Nephron (organoid): ENCODE data around the gene CMTM4.

Experiments used
- H3K27ac Mint-ChIP-seq, 3 experiments: 2 replicates each; pipeline ENCODE4 v1.8.0; 2020; ENCODE audit warnings: mixed read lengths in 3 of 3, mild to moderate bottlenecking in 2 of 3, moderate library complexity in 1 of 3
- H3K27me3 Mint-ChIP-seq: 2 replicates; pipeline ENCODE4 v1.8.0; 2021; ENCODE audit warnings: low read depth, mild to moderate bottlenecking, moderate library complexity, mixed read lengths
- H3K36me3 Mint-ChIP-seq: 2 replicates; pipeline ENCODE4 v1.8.0; 2020; ENCODE audit warnings: low read depth, mixed read lengths
- H3K4me1 Mint-ChIP-seq: 2 replicates; pipeline ENCODE4 v1.8.0; 2020; ENCODE audit warnings: mixed read lengths
- H3K4me3 Mint-ChIP-seq, 3 experiments: 2 replicates each; pipeline ENCODE4 v1.8.0; 2020; ENCODE audit warnings: mild to moderate bottlenecking in 3 of 3, mixed read lengths in 3 of 3, moderate library complexity in 2 of 3
- H3K9me3 Mint-ChIP-seq: 2 replicates; pipeline ENCODE4 v1.8.0; 2020; ENCODE audit warnings: mixed read lengths
- CTCF ChIP-seq, 3 experiments: fragments of 200-600 bp; sonication (generic); IDR thresholded peaks; one replicate each; pipeline ENCODE4 v1.5.0; 2021; ENCODE audit warnings: antibody characterized with exemption in 3 of 3; ENCODE audit not compliant: unreplicated experiment in 3 of 3

Gene CMTM4

GRCh38 chr16:66621973-66622372 is 74.6 kb downstream of the CMTM4 start:
- H3K4me1 Mint-ChIP-seq: peaks cover 55% of the 10 kb centered on the region
- H3K36me3 Mint-ChIP-seq: peaks cover 12% of the 10 kb centered on the region
- TF ChIP-seq CTCF (IDR thresholded peaks at IDR 0.05; ENCODE audit: unreplicated experiment in 3 of 3): no peak
- peak overlapping the region; percentile 25 to 63 (median 48) for H3K27ac Mint-ChIP-seq
- no peaks in the 10 kb centered on the region for H3K27me3 Mint-ChIP-seq
- H3K4me3 Mint-ChIP-seq: no peak overlapping the region
- H3K9me3 Mint-ChIP-seq: no peaks in the 10 kb centered on the region

DNA sequence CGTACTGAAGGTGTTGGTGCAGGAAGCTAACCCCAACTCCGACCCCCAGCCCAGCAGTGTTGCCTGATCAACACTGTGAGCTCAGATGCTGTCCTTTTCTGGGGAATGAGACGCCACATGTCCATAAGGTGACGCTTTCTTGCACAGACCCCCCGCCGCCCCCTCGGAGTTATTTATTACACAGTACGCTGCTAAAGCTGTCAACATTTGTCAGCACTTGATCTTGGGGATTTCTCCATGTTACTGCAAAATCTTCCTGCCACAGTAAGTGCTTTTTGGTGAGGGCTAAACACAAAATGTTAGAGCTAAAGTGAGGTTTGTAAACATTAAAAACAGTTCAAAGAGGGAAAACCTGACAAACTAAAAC is 76.1 kb downstream of the CMTM4 start:
- no peaks in the 10 kb centered on the region for H3K27me3 Mint-ChIP-seq
- no peak overlapping the region for H3K4me3 Mint-ChIP-seq
- peaks cover 58% of the 10 kb centered on the region for H3K4me1 Mint-ChIP-seq
- H3K9me3 Mint-ChIP-seq: no peaks in the 10 kb centered on the region
- TF ChIP-seq CTCF (IDR thresholded peaks at IDR 0.05; ENCODE audit: unreplicated experiment in 3 of 3): no peak
- peaks cover 14% of the 10 kb centered on the region for H3K36me3 Mint-ChIP-seq
- H3K27ac Mint-ChIP-seq: peak overlapping the region in 1 of 3 experiments; percentile 51

GRCh38 chr16:66619534-66620428 is 76.8 kb downstream of the CMTM4 start:
- Mint-ChIP-seq H3K9me3 (no peaks in the 10 kb centered on the region), H3K36me3 (peaks cover 20% of the 10 kb centered on the region), H3K4me1 (peaks cover 58% of the 10 kb centered on the region), H3K27me3 (no peaks in the 10 kb centered on the region), H3K27ac (peak overlapping the region; percentile 45 to 78 (median 51)), H3K4me3 (peak overlapping the region in 1 of 3 experiments; percentile 29)
- no peak for TF ChIP-seq CTCF (IDR thresholded peaks at IDR 0.05; ENCODE audit: unreplicated experiment in 3 of 3)

- Mint-ChIP-seq H3K9me3 (no peaks in the 10 kb centered on the region), H3K4me1 (peaks cover 56% of the 10 kb centered on the region), H3K27me3 (no peaks in the 10 kb centered on the region), H3K36me3 (peaks cover 28% of the 10 kb centered on the region), H3K4me3 (no peak overlapping the region), H3K27ac (peak overlapping the region; percentile 45 to 78 (median 51))
- no peak for TF ChIP-seq CTCF (IDR thresholded peaks at IDR 0.05; ENCODE audit: unreplicated experiment in 3 of 3)
Observed at GRCh38 chr16:66618588-66619375, 77.8 kb downstream of the CMTM4 start.

DNA sequence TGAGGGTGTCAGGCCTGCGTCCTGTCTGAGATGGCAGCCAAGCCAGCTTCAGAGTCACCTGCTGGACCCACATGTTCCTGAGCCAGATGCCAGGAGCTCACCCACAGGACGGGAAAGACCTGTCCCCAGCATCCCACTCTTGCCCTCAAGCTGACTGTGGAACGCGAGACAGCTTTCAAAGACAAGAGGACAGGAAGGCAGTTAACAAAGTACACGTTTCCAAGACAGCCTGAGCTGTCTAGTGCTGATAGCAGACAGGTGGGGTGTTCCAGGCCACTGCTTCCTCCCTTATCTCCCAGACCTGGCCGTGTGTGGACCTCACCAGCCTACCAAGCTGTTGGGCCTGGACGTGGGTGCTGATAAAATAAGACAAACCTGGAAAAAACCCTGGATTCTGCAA is 78.8 kb downstream of the CMTM4 start:
- no peaks in the 10 kb centered on the region for H3K27me3 Mint-ChIP-seq
- peaks cover 45% of the 10 kb centered on the region for H3K4me1 Mint-ChIP-seq
- H3K4me3 Mint-ChIP-seq: no peak overlapping the region
- H3K36me3 Mint-ChIP-seq: peaks cover 39% of the 10 kb centered on the region
- no peaks in the 10 kb centered on the region for H3K9me3 Mint-ChIP-seq
- H3K27ac Mint-ChIP-seq: peak overlapping the region; percentile 12 to 85 (median 72)
- no peak for TF ChIP-seq CTCF (IDR thresholded peaks at IDR 0.05; ENCODE audit: unreplicated experiment in 3 of 3)
